Renal cortex interstitium (tissue), 11 donors: ENCODE data around the gene DYRK1A. TPM values are rescaled to one million over a fixed set of nuclear protein-coding genes. Genes with fewer than 3 reads are reported as not detected.

Source experiments
- DNase-seq, 11 donors: peaks; one replicate each; pipeline ENCODE4 v3.0.0-alpha.2; 2013; ENCODE audit warnings: low read depth in 9 of 11, low spot score in 4 of 11; ENCODE audit errors: extremely low read depth in 1 of 11
- polyA plus RNA-seq, 3 donors: library from polyadenylated mRNA; unstranded; fragments of 120-200 nt; gene quantifications; one replicate each; pipeline ENCODE4 v1.2.1, GENCODE V29; 2013; ENCODE audit not compliant: insufficient read length in 3 of 3

Gene DYRK1A
- polyA plus RNA-seq, 3 donors, result 63.1 to 76.2 (median 67.2) TPM

DNA sequence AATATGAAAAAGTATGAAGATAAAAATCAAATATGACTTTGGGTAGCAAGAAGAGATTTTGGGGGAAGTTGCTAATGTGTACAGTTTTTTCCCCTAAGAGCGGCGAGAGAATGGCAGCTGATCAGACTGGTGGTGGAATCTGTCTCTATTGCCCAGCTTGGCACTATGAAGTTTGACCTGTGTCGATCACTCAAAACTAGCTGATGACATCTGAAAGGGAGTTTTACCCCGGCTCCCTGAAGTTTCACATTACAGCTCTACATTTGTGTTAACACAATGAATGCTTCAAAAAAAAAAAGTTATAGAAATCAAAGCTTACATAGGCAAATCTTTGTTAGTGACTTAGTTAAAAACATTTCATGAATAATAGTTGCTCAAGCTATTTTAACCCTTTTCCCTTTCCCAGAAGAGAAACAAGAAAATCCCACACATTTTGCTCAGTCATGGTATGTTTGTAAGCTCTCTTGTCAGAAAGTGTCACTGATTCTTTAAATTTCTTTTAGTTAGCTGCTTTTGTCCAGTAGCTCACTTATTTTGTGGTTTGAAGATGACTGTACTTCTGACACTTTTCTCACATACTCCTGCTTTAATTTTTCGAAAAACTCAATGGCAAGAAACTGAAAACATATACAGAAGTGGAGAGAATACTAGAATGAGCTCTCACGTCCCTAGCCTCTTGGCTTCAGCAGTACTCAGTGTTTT lies 41.3 kb downstream of the DYRK1A start:
- DNase-seq, result no peak

- no peak for DNase-seq
Measured at GRCh38 chr21:37408464-37409193, 42.1 kb downstream of the DYRK1A start.

DNA sequence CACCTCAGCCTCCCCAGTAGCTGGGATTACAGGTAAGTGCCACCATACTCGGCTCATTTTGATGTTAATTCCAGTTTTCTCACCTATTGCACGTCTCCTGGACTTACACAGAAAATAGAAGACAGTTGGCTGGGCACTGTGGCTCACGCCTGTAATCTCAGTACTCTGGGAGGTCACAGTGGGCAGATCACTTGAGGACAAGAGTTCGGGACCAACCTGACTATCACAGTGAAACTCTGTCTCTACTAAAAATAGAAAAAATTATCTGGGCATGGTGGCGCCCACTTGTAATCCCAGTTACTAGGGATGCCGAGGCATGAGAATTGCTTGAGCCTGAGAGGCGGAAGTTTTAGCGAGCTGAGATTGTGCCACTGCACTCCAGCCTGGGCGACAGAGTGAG lies 44.1 kb downstream of the DYRK1A start:
- no peak for DNase-seq

GRCh38 chr21:37412603-37413360 lies 46.2 kb downstream of the DYRK1A start:
- no peak for DNase-seq

- DNase-seq, result no peak
Measured at GRCh38 chr21:37413553-37414291, 47.1 kb downstream of the DYRK1A start.

- DNase-seq, result no peak
Measured at GRCh38 chr21:37414292-37415253, 48.0 kb downstream of the DYRK1A start.

DNA sequence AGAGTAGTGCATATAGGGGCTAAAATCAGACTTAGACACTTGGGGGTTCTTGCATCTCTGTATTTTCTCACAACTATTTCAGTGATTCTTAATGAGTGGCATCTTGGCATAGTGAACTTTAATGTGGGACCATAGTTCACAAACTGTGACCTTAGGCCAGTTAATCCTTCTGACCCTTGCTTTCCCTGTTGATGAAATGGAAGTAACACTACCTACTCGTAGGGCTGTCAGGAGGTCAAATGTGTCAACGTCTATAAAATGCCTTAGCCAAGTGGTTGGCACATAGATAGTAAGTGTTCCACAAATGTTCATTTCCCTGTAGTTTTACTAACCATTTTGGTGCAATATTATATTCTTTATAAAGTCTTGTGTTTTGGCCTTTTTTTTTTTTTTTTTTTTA lies 49.4 kb downstream of the DYRK1A start:
- no peak for DNase-seq

DNA sequence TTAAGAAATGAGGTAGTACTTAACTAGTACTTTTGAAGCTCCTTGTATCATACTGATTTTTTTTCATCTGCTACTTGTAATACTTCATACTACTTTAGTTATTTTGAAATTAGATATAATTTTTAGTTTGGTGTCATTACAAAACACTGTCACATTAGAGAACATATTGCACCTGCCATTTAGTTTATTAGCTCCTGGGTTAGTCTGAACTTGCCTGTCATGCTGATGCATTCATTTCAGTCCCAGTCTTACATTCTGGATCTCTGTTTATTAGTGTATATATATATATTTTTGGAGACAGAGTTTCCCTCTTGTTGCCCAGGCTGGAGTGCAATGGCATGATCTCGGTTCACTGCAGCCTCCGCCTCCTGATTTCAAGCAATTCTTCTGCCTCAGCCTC lies 50.3 kb downstream of the DYRK1A start:
- DNase-seq, result no peak

- no peak for DNase-seq
Measured at GRCh38 chr21:37419228-37419906, 52.8 kb downstream of the DYRK1A start.

DNA sequence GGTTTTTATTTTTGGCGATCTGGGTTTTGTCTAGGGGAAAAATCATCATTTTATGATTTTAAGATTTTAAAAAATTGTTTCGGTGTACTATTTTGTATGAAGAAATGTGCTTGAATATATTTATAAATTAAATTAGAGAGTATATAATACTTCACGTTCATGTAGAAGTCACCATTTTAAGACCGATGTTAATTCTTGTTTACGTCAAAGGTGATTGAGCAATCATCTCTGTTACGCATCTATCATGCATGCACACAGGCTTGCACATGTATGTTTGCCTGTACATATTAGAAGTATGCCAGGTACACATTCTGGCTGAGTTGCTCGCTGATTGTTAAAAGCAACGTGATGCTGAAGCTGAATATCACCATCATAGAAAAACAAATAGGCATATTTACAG lies 54.7 kb downstream of the DYRK1A start:
- DNase-seq, result no peak

- DNase-seq, result no peak
Measured at GRCh38 chr21:37422382-37422781, 55.8 kb downstream of the DYRK1A start.

GRCh38 chr21:37423103-37423502 lies 56.5 kb downstream of the DYRK1A start:
- no peak for DNase-seq

- DNase-seq, result no peak
Measured at GRCh38 chr21:37424396-37424795, 57.8 kb downstream of the DYRK1A start.

DNA sequence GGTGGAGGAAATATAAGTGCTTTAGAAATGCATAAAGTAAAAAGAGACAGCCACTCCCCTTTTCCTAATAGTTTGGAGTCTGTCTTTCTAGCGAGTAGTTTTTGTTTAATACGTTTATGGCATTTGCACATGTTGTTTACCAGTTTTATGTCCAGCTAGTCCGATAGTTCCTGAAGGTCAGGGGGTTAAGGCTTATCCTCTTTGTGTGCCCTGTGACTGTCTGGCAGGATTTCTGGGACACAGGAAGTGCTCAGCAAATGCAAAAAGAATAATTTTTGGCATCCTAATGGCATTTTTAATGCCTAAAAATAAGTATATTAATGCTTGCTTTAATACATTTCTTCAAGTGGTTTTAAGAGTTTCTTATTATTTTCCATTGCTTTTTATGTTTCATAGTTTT lies 58.4 kb downstream of the DYRK1A start:
- no peak for DNase-seq

DNA sequence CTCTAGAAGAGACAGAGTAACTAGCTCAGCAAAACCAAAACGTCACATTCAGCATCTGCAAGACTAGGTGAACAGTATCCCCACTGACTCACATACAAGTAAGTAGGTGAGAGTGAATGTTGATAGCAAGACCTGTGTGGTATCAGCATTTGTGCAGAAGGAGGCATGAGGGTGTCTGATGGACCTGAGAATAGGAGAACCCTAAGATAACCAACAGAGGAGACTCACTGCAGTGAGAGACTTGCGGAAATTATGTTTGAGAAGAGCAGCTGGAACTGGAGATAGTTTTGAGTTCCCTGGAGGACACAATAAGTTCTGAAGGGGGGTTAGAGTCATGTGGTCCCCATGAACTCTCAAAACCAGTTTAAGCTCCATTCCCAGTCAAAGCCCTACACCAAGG lies 59.1 kb downstream of the DYRK1A start:
- no peak for DNase-seq

DNA sequence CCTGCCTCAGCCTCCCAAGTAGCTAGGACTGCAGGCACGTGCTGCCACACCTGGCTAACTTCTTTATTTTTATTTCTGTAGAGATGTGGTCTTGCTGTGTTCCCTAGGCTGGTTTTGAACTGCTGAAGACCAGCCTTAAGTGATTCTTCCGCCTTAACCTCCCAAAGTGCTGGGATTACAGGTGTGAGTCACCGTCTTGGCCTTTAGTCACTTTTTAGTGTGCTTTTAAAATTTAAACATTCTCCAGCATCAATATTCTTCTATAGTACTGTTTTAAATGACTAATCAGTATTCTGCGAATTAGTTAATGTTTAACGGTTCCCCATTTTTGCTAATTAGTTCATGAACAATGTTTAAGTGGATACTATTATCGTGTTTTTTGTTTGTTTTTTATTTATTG lies 60.6 kb downstream of the DYRK1A start:
- DNase-seq, result no peak

- no peak for DNase-seq
Measured at GRCh38 chr21:37429356-37429755, 62.8 kb downstream of the DYRK1A start.
